T-helper 17 cell (primary cell): ENCODE data around the gene KCNB1. TPM values are rescaled to one million over a fixed set of nuclear protein-coding genes. Genes with fewer than 3 reads are reported as not detected.

Experiments used
- ATAC-seq: fragments of 150-1000 bp; cut with Tn5 transposase; 2 replicates; pipeline ENCODE4 v1.10.0; 2021; ENCODE audit warnings: mild to moderate bottlenecking, moderate library complexity
- DNase-seq, 3 donors: peaks; one replicate each; pipeline versions ENCODE4 v3.0.0 to v3.0.0-alpha.2; 2020 to 2021
- H3K9me3 ChIP-seq: one replicate; pipeline ENCODE4 v1.7.0; 2013; ENCODE audit warnings: low read length, mild to moderate bottlenecking; ENCODE audit not compliant: control insufficient read depth, poor library complexity, severe bottlenecking
- H3K27ac Mint-ChIP-seq: one replicate; pipeline ENCODE4 v1.8.0; 2022; ENCODE audit warnings: mild to moderate bottlenecking, moderate library complexity, mixed read lengths
- H3K27me3 Mint-ChIP-seq: one replicate; pipeline ENCODE4 v1.8.0; 2022; ENCODE audit warnings: mixed read lengths
- H3K36me3 Mint-ChIP-seq: one replicate; pipeline ENCODE4 v1.8.0; 2022; ENCODE audit warnings: low read depth, mixed read lengths
- H3K4me1 Mint-ChIP-seq: one replicate; pipeline ENCODE4 v1.8.0; 2022; ENCODE audit warnings: mild to moderate bottlenecking, mixed read lengths
- H3K4me3 Mint-ChIP-seq: one replicate; pipeline ENCODE4 v1.8.0; 2022; ENCODE audit warnings: mild to moderate bottlenecking, moderate library complexity, mixed read lengths
- total RNA-seq, 4 donors: library from RNA in 2 of 4; stranded (reverse) in 2 of 4; gene quantifications; one replicate each; pipeline ENCODE4 v1.2.3 and lab custom pipeline; 2022 to 2026

The KCNB1 gene
- total RNA-seq, 2 donors from 2014 or later, result 0.12 to 0.21 TPM

GRCh38 chr20:49403012-49403411 is 79.5 kb downstream of the KCNB1 start:
- DNase-seq (no peak), ATAC-seq (no peak)
- Mint-ChIP-seq H3K36me3 (peaks cover 2% of the 10 kb centered on the region), H3K4me1 (peaks cover 2% of the 10 kb centered on the region), H3K4me3 (no peak overlapping the region), H3K27ac (no peak overlapping the region), H3K27me3 (peaks cover 36% of the 10 kb centered on the region)
- H3K9me3 ChIP-seq, result no peaks in the 10 kb centered on the region

- Mint-ChIP-seq H3K36me3 (peaks cover 2% of the 10 kb centered on the region), H3K4me3 (no peak overlapping the region), H3K27me3 (peaks cover 30% of the 10 kb centered on the region), H3K4me1 (peaks cover 2% of the 10 kb centered on the region), H3K27ac (no peak overlapping the region)
- no peak for DNase-seq
- no peak for ATAC-seq
- no peaks in the 10 kb centered on the region for H3K9me3 ChIP-seq
Observed at GRCh38 chr20:49400904-49401303, 81.6 kb downstream of the KCNB1 start.

DNA sequence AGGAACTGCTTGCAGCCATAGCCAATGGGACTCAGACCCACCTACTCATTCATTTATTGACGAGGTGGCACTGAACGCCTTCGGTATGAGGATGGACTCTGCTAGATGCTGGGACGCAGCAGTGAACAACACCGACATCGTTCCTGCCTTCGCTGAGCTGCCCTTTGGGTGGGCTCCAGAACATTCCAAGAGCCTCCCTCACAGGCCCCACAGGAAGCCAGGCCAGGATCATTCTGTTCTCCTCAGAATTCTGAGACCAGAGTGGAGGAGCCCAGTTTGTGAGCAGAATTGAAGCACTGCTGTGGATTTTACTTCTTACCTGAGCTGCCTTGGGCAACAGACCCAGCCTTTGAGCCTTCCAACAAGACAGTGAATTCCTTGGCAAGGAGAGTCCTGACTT is 82.1 kb downstream of the KCNB1 start:
- H3K36me3 Mint-ChIP-seq, result peaks cover 2% of the 10 kb centered on the region
- H3K9me3 ChIP-seq, result no peaks in the 10 kb centered on the region
- no peak for DNase-seq
- H3K27ac Mint-ChIP-seq, result no peak overlapping the region
- peaks cover 34% of the 10 kb centered on the region for H3K27me3 Mint-ChIP-seq
- no peak for ATAC-seq
- peaks cover 2% of the 10 kb centered on the region for H3K4me1 Mint-ChIP-seq
- no peak overlapping the region for H3K4me3 Mint-ChIP-seq

GRCh38 chr20:49399329-49399728 is 83.1 kb downstream of the KCNB1 start:
- Mint-ChIP-seq H3K4me1 (peaks cover 2% of the 10 kb centered on the region), H3K27ac (no peak overlapping the region), H3K36me3 (peaks cover 2% of the 10 kb centered on the region), H3K4me3 (no peak overlapping the region), H3K27me3 (peaks cover 34% of the 10 kb centered on the region)
- no peak for DNase-seq
- no peak for ATAC-seq
- no peaks in the 10 kb centered on the region for H3K9me3 ChIP-seq

DNA sequence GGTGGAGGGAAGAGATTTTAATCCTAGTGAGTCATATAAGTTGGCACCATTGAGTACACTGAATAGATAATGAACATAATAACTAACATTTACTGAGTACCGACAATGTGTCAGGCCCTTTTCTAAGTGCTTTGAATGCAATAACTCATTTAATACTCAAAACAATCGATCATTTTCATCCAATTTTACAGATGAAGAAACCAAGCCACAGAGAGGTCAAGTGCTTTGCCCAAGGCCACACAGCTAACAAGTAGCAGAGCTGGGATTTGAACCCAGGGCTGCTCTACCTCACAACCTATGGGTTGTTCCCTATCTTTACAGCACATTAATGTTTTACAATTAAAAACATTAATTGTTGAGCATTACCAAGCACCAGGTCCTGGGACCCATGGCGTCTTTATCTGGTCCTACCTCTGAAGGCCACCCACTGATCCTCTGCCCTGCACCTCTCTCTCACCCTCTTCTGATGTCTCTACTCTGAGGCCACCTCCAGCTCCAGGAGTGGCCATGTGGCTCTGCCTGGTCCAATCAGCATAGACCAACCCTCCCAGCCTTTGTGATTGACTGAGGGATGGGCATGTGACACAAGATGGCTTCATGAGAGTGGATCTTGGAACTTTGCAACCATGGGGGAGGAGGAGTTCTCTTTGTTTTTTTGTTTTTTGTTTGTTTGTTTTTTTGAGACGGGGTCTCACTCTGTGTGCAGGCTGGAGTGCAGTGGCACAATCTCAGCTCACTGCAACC is 83.9 kb downstream of the KCNB1 start:
- H3K27me3 Mint-ChIP-seq, result peaks cover 34% of the 10 kb centered on the region
- no peak overlapping the region for H3K4me3 Mint-ChIP-seq
- H3K4me1 Mint-ChIP-seq, result peaks cover 2% of the 10 kb centered on the region
- no peak for ATAC-seq
- no peak for DNase-seq
- no peaks in the 10 kb centered on the region for H3K9me3 ChIP-seq
- no peak overlapping the region for H3K27ac Mint-ChIP-seq
- H3K36me3 Mint-ChIP-seq, result peaks cover 2% of the 10 kb centered on the region

DNA sequence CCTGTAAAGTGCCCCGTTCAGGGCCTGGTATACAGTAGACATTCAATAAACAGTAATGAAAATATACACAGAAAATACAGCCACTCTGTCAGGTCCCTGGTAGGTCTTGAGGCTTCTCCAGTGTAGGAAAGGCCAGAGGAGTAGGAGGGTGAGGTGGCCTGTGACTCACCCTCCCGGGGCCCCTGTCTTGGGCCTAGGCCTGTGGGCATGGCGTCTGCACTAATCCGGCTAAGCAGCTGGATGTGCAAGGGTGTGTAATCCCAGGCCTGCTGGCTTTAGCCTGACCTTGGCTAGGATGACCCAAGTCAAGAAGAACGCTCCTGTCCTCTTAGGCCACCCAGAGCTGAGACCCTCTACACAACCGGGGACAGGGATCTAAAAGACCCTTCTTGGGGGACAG is 84.9 kb downstream of the KCNB1 start:
- H3K36me3 Mint-ChIP-seq, result peaks cover 2% of the 10 kb centered on the region
- peaks cover 37% of the 10 kb centered on the region for H3K27me3 Mint-ChIP-seq
- no peak for ATAC-seq
- no peak overlapping the region for H3K4me3 Mint-ChIP-seq
- H3K4me1 Mint-ChIP-seq, result peaks cover 3% of the 10 kb centered on the region
- DNase-seq, result no peak
- H3K9me3 ChIP-seq, result no peaks in the 10 kb centered on the region
- no peak overlapping the region for H3K27ac Mint-ChIP-seq

- no peaks in the 10 kb centered on the region for H3K9me3 ChIP-seq
- Mint-ChIP-seq H3K4me3 (no peak overlapping the region), H3K27me3 (peaks cover 50% of the 10 kb centered on the region), H3K4me1 (peaks cover 3% of the 10 kb centered on the region), H3K27ac (no peak overlapping the region), H3K36me3 (peaks cover 2% of the 10 kb centered on the region)
- ATAC-seq (no peak), DNase-seq (no peak)
Observed at GRCh38 chr20:49396230-49396629, 86.2 kb downstream of the KCNB1 start.

- H3K4me3 Mint-ChIP-seq, result no peak overlapping the region
- no peak for ATAC-seq
- H3K36me3 Mint-ChIP-seq, result no peaks in the 10 kb centered on the region
- no peak overlapping the region for H3K27ac Mint-ChIP-seq
- DNase-seq, result no peak
- peaks cover 53% of the 10 kb centered on the region for H3K27me3 Mint-ChIP-seq
- peaks cover 3% of the 10 kb centered on the region for H3K4me1 Mint-ChIP-seq
- H3K9me3 ChIP-seq, result no peaks in the 10 kb centered on the region
Observed at GRCh38 chr20:49395659-49396058, 86.8 kb downstream of the KCNB1 start.

GRCh38 chr20:49395183-49395582 is 87.3 kb downstream of the KCNB1 start:
- no peaks in the 10 kb centered on the region for H3K36me3 Mint-ChIP-seq
- H3K9me3 ChIP-seq, result no peaks in the 10 kb centered on the region
- H3K4me1 Mint-ChIP-seq, result peaks cover 3% of the 10 kb centered on the region
- no peak overlapping the region for H3K4me3 Mint-ChIP-seq
- H3K27ac Mint-ChIP-seq, result no peak overlapping the region
- peaks cover 53% of the 10 kb centered on the region for H3K27me3 Mint-ChIP-seq
- DNase-seq (no peak), ATAC-seq (no peak)

DNA sequence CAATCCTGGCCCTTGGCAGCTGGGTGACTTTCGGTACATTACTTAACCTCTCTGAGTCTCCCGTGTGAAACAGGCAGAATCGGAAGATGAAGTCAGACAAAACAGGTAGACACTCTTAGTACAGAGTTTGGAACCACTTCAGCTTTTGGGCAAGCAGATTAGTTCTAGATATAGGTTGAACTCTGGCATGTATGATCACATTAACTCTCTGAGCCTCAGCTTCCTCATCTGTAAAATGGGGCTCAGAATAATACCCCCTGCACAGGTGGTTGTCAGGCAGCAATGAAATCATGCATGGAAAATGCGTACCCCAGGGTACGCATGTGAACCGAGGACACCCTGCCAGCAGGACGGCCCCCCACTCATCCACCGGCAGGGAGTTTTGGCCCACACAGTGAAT is 87.7 kb downstream of the KCNB1 start:
- Mint-ChIP-seq H3K4me3 (no peak overlapping the region), H3K36me3 (peaks cover under 1% of the 10 kb centered on the region), H3K4me1 (peaks cover 3% of the 10 kb centered on the region), H3K27ac (no peak overlapping the region), H3K27me3 (peaks cover 56% of the 10 kb centered on the region)
- no peaks in the 10 kb centered on the region for H3K9me3 ChIP-seq
- no peak for DNase-seq
- no peak for ATAC-seq

DNA sequence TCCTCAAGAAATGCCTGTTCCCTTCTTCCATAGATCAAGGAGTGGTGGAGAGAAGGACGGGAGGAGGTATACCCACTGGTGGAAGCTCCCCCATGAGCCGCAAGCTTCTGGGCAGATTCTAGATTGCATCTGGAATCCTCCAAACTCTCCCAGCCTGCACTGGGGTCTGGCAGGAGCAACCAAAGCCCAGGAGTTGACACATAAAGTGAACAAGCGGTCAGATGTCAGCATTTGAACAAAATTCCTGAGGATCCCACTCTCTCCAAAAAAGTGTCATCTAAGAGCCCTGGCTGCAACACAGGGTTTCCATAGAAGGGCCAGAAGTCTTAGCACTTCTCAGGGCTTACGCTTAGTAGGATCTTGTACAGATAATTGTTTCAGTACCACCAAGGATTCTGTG is 88.2 kb downstream of the KCNB1 start:
- Mint-ChIP-seq H3K27ac (no peak overlapping the region), H3K27me3 (peaks cover 61% of the 10 kb centered on the region), H3K4me3 (no peak overlapping the region), H3K36me3 (peaks cover 3% of the 10 kb centered on the region), H3K4me1 (peaks cover 3% of the 10 kb centered on the region)
- DNase-seq (no peak), ATAC-seq (no peak)
- no peaks in the 10 kb centered on the region for H3K9me3 ChIP-seq

DNA sequence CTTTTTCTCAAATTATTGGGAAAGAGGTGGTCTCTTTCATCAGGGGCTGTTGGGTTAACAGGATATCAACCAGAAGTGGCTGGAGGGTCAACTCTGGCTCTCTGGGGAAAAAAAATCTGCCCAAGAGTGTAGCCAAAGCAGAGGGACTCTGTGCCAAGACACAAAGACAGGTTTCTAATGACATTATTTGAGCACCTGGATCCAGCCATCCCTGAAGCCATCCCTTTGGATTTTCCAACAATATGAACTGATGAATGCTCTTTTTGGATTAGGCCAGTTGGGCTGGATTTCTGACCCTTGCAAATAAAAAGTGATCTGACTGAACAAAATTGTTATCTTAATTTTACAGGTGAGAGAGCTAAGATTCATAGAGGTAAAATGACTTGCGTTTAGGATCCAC is 88.7 kb downstream of the KCNB1 start:
- no peak for ATAC-seq
- peaks cover 5% of the 10 kb centered on the region for H3K36me3 Mint-ChIP-seq
- peaks cover 65% of the 10 kb centered on the region for H3K27me3 Mint-ChIP-seq
- no peak for DNase-seq
- no peak overlapping the region for H3K4me3 Mint-ChIP-seq
- H3K27ac Mint-ChIP-seq, result no peak overlapping the region
- no peaks in the 10 kb centered on the region for H3K9me3 ChIP-seq
- peaks cover 3% of the 10 kb centered on the region for H3K4me1 Mint-ChIP-seq

DNA sequence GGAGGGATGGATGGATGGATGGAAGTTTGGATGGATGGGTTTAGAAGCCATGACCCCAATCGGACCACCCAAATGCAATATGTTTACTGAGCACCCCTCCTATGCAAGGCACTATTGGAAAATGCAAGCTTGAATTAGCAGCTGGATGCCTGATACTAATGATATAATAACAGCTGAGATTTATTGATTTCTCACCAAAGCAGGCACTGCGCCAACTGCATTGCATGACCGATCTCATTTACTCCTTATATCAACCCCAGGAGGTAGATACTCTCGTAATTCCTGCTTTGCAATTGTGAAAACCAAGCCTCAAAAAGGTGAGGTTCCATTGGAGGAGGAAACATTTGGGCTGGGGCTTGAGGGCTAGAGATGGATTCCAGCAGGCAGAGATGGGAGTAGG is 89.7 kb downstream of the KCNB1 start:
- H3K27me3 Mint-ChIP-seq, result peaks cover 76% of the 10 kb centered on the region
- H3K4me3 Mint-ChIP-seq, result no peak overlapping the region
- DNase-seq (no peak), ATAC-seq (no peak)
- H3K9me3 ChIP-seq, result no peaks in the 10 kb centered on the region
- peaks cover 5% of the 10 kb centered on the region for H3K36me3 Mint-ChIP-seq
- H3K4me1 Mint-ChIP-seq, result peaks cover 2% of the 10 kb centered on the region
- no peak overlapping the region for H3K27ac Mint-ChIP-seq
